Measurements from ENCODE around the gene UROD. TPM values are rescaled to one million over a fixed set of nuclear protein-coding genes. Genes with fewer than 3 reads are reported as not detected.

UROD gene
- total and polyA plus RNA-seq, 2 experiments from 2014 or later, result 82.4 to 108 TPM

DNA sequence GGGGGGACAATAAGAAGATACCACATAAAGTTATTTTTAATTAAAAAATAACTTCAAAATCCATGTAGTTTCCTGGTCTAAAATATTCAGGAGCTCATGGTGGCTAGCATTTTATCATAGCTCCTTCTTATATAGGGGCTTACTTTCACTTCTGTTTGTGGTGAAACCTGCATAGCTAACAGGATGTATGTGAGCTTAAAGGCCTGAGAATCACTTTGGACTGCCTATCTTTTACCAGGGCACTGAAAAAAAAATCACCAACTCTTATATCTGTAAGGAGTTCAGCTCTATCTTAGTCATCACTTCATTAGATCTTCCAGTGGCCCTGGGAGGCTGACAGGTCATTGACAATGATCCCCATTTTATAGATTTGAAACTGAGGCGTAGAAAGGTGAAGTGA lies 21.3 kb downstream of the UROD start:
- no peaks in the 10 kb centered on the region for H3K36me3 Mint-ChIP-seq (ENCODE audit: low read depth)
- ATAC-seq, result no peak

More for the DNA sequence above, 21.3 kb downstream of the UROD start:
- Histone ChIP-seq H4K20me1 (replicated peaks; ENCODE audit: insufficient read depth) (no peaks in the 10 kb centered on the region), H3K4me1 (ENCODE audit: insufficient read depth) (no peaks in the 10 kb centered on the region), H3K79me2 (replicated peaks; ENCODE audit: insufficient read depth) (no peaks in the 10 kb centered on the region), H3K4me3 (no peak overlapping the region), H3K27me3 (ENCODE audit: insufficient read depth) (no peaks in the 10 kb centered on the region), H3F3A (replicated peaks; ENCODE audit: low read depth) (no peaks in the 10 kb centered on the region), H3K4me2 (no peak overlapping the region), H3K9me2 (ENCODE audit: insufficient read depth) (no peaks in the 10 kb centered on the region), H2AFZ (no peak overlapping the region), H3K27ac (ENCODE audit: low read depth) (no peak overlapping the region), H3K36me3 (ENCODE audit: insufficient read depth) (no peaks in the 10 kb centered on the region)
- TF ChIP-seq NANOG (IDR thresholded peaks at IDR 0.05; ENCODE audit: borderline replicate concordance), result no peak
- TF ChIP-seq POLR2AphosphoS5 (IDR thresholded peaks at IDR 0.05; ENCODE audit: low read depth), result no peak
- TF ChIP-seq, protein P1, sequence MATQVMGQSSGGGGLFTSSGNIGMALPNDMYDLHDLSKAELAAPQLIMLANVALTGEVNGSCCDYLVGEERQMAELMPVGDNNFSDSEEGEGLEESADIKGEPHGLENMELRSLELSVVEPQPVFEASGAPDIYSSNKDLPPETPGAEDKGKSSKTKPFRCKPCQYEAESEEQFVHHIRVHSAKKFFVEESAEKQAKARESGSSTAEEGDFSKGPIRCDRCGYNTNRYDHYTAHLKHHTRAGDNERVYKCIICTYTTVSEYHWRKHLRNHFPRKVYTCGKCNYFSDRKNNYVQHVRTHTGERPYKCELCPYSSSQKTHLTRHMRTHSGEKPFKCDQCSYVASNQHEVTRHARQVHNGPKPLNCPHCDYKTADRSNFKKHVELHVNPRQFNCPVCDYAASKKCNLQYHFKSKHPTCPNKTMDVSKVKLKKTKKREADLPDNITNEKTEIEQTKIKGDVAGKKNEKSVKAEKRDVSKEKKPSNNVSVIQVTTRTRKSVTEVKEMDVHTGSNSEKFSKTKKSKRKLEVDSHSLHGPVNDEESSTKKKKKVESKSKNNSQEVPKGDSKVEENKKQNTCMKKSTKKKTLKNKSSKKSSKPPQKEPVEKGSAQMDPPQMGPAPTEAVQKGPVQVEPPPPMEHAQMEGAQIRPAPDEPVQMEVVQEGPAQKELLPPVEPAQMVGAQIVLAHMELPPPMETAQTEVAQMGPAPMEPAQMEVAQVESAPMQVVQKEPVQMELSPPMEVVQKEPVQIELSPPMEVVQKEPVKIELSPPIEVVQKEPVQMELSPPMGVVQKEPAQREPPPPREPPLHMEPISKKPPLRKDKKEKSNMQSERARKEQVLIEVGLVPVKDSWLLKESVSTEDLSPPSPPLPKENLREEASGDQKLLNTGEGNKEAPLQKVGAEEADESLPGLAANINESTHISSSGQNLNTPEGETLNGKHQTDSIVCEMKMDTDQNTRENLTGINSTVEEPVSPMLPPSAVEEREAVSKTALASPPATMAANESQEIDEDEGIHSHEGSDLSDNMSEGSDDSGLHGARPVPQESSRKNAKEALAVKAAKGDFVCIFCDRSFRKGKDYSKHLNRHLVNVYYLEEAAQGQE (IDR thresholded peaks at IDR 0.05; ENCODE audit: unreplicated experiment), result no peak
- TF ChIP-seq CREB1 (CRISPR knock-in tag; IDR thresholded peaks at IDR 0.05; ENCODE audit: low read depth), result no peak
- TF ChIP-seq EZH2phosphoT487 (IDR thresholded peaks at IDR 0.05; ENCODE audit: unreplicated experiment), result no peak
- TF ChIP-seq, protein P2, sequence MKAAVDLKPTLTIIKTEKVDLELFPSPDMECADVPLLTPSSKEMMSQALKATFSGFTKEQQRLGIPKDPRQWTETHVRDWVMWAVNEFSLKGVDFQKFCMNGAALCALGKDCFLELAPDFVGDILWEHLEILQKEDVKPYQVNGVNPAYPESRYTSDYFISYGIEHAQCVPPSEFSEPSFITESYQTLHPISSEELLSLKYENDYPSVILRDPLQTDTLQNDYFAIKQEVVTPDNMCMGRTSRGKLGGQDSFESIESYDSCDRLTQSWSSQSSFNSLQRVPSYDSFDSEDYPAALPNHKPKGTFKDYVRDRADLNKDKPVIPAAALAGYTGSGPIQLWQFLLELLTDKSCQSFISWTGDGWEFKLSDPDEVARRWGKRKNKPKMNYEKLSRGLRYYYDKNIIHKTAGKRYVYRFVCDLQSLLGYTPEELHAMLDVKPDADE (IDR thresholded peaks at IDR 0.05), result no peak
- TF ChIP-seq, protein P3, sequence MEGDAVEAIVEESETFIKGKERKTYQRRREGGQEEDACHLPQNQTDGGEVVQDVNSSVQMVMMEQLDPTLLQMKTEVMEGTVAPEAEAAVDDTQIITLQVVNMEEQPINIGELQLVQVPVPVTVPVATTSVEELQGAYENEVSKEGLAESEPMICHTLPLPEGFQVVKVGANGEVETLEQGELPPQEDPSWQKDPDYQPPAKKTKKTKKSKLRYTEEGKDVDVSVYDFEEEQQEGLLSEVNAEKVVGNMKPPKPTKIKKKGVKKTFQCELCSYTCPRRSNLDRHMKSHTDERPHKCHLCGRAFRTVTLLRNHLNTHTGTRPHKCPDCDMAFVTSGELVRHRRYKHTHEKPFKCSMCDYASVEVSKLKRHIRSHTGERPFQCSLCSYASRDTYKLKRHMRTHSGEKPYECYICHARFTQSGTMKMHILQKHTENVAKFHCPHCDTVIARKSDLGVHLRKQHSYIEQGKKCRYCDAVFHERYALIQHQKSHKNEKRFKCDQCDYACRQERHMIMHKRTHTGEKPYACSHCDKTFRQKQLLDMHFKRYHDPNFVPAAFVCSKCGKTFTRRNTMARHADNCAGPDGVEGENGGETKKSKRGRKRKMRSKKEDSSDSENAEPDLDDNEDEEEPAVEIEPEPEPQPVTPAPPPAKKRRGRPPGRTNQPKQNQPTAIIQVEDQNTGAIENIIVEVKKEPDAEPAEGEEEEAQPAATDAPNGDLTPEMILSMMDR (conservative IDR thresholded peaks at IDR 0.05; ENCODE audit: low read depth in 2 of 2), result no peak
- TF ChIP-seq ZNF114 (CRISPR knock-in tag; IDR thresholded peaks at IDR 0.05), result no peak
- no peak for TF ChIP-seq ZNF331 (CRISPR knock-in tag; IDR thresholded peaks at IDR 0.05; ENCODE audit: low read depth)
- no peak for TF ChIP-seq JUNB (IDR thresholded peaks at IDR 0.05; ENCODE audit: unreplicated experiment)
- TF ChIP-seq, protein P4, sequence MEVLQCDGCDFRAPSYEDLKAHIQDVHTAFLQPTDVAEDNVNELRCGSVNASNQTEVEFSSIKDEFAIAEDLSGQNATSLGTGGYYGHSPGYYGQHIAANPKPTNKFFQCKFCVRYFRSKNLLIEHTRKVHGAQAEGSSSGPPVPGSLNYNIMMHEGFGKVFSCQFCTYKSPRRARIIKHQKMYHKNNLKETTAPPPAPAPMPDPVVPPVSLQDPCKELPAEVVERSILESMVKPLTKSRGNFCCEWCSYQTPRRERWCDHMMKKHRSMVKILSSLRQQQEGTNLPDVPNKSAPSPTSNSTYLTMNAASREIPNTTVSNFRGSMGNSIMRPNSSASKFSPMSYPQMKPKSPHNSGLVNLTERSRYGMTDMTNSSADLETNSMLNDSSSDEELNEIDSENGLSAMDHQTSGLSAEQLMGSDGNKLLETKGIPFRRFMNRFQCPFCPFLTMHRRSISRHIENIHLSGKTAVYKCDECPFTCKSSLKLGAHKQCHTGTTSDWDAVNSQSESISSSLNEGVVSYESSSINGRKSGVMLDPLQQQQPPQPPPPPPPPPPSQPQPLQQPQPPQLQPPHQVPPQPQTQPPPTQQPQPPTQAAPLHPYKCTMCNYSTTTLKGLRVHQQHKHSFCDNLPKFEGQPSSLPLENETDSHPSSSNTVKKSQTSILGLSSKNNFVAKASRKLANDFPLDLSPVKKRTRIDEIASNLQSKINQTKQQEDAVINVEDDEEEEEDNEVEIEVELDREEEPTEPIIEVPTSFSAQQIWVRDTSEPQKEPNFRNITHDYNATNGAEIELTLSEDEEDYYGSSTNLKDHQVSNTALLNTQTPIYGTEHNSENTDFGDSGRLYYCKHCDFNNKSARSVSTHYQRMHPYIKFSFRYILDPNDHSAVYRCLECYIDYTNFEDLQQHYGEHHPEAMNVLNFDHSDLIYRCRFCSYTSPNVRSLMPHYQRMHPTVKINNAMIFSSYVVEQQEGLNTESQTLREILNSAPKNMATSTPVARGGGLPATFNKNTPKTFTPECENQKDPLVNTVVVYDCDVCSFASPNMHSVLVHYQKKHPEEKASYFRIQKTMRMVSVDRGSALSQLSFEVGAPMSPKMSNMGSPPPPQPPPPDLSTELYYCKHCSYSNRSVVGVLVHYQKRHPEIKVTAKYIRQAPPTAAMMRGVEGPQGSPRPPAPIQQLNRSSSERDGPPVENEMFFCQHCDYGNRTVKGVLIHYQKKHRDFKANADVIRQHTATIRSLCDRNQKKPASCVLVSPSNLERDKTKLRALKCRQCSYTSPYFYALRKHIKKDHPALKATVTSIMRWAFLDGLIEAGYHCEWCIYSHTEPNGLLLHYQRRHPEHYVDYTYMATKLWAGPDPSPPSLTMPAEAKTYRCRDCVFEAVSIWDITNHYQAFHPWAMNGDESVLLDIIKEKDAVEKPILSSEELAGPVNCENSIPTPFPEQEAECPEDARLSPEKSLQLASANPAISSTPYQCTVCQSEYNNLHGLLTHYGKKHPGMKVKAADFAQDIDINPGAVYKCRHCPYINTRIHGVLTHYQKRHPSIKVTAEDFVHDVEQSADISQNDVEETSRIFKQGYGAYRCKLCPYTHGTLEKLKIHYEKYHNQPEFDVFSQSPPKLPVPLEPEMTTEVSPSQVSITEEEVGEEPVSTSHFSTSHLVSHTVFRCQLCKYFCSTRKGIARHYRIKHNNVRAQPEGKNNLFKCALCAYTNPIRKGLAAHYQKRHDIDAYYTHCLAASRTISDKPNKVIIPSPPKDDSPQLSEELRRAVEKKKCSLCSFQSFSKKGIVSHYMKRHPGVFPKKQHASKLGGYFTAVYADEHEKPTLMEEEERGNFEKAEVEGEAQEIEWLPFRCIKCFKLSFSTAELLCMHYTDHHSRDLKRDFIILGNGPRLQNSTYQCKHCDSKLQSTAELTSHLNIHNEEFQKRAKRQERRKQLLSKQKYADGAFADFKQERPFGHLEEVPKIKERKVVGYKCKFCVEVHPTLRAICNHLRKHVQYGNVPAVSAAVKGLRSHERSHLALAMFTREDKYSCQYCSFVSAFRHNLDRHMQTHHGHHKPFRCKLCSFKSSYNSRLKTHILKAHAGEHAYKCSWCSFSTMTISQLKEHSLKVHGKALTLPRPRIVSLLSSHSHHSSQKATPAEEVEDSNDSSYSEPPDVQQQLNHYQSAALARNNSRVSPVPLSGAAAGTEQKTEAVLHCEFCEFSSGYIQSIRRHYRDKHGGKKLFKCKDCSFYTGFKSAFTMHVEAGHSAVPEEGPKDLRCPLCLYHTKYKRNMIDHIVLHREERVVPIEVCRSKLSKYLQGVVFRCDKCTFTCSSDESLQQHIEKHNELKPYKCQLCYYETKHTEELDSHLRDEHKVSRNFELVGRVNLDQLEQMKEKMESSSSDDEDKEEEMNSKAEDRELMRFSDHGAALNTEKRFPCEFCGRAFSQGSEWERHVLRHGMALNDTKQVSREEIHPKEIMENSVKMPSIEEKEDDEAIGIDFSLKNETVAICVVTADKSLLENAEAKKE (CRISPR knock-in tag; IDR thresholded peaks at IDR 0.05), result no peak
- TF ChIP-seq STAT1 (IDR thresholded peaks at IDR 0.05; ENCODE audit: unreplicated experiment), result no peak
- no peak for TF ChIP-seq EZH2 (IDR thresholded peaks at IDR 0.05; ENCODE audit: low read depth, unreplicated experiment)
- no peak for DNase-seq (ENCODE audit: low spot score)
- Mint-ChIP-seq H3K9me3 (no peaks in the 10 kb centered on the region), H3K4me3 (no peak overlapping the region), H3K27ac (no peak overlapping the region), H3K27me3 (ENCODE audit: insufficient read depth, low read depth, poor library complexity) (peaks cover 3% of the 10 kb centered on the region), H3K4me1 (no peaks in the 10 kb centered on the region)

All from GM23338 (cell line).